ENCODE measurements around the gene GALNT2. TPM values are rescaled to one million over a fixed set of nuclear protein-coding genes. Genes with fewer than 3 reads are reported as not detected.
A peak's percentile ranks its signal among the peaks of the same experiment; 100 is the strongest.

Gene GALNT2
- total RNA-seq, 1 experiment from 2014 or later, result 114 TPM

GRCh38 chr1:230113593-230114236 is 46.7 kb downstream of the GALNT2 start:
- DNase-seq (ENCODE audit: unreplicated experiment), result peak; percentile 98
- Mint-ChIP-seq H3K4me3 (ENCODE audit: unreplicated experiment) (peak overlapping the region; percentile 62), H3K36me3 (ENCODE audit: insufficient read depth, unreplicated experiment) (peaks cover 21% of the 10 kb centered on the region), H3K27ac (ENCODE audit: low read depth, unreplicated experiment) (peak overlapping the region; percentile 98), H3K4me1 (ENCODE audit: insufficient read depth, unreplicated experiment) (peaks cover 47% of the 10 kb centered on the region), H3K9me3 (ENCODE audit: unreplicated experiment) (no peaks in the 10 kb centered on the region), H3K27me3 (ENCODE audit: insufficient read depth, unreplicated experiment) (no peaks in the 10 kb centered on the region)
- no peak for TF ChIP-seq CTCF (IDR thresholded peaks at IDR 0.05; ENCODE audit: unreplicated experiment)
- BruUV-seq (replicated peaks), result no TSS peak
- POLR2A ChIA-PET, result interaction anchor here (0.6 to 5.7 kb wide), 14 partner anchors 9 to 452 kb away, joined by 3 to 57 read pairs (median 6); no protein-coding TSS in a partner anchor
- intact Hi-C loops (cut with micrococcal nuclease), result no loop called here
- CTCF ChIA-PET, result interaction anchor here (0.5 to 2.2 kb wide), 16 partner anchors 9 to 631 kb away, joined by 3 to 16 read pairs (median 3); no protein-coding TSS in a partner anchor

- peaks cover 21% of the 10 kb centered on the region for H3K36me3 Mint-ChIP-seq (ENCODE audit: insufficient read depth, unreplicated experiment)
- no peak for TF ChIP-seq CTCF (IDR thresholded peaks at IDR 0.05; ENCODE audit: unreplicated experiment)
- DNase-seq (ENCODE audit: unreplicated experiment), result no peak
- ChIA-PET CTCF (interaction anchor here (0.6 to 2.2 kb wide), 13 partner anchors 8 to 453 kb away, joined by 3 to 16 read pairs (median 4); no protein-coding TSS in a partner anchor), POLR2A (interaction anchor here (0.6 to 5.7 kb wide), 13 partner anchors 8 to 227 kb away, joined by 3 to 57 read pairs (median 6); no protein-coding TSS in a partner anchor)
- H3K4me1 Mint-ChIP-seq (ENCODE audit: insufficient read depth, unreplicated experiment), result peaks cover 47% of the 10 kb centered on the region
- intact Hi-C loops (cut with micrococcal nuclease), result no loop called here
- TSS peak; percentile 80 for BruUV-seq (replicated peaks)
- H3K27ac Mint-ChIP-seq (ENCODE audit: low read depth, unreplicated experiment), result peak overlapping the region; percentile 98
- H3K9me3 Mint-ChIP-seq (ENCODE audit: unreplicated experiment), result no peaks in the 10 kb centered on the region
- peak overlapping the region; percentile 62 for H3K4me3 Mint-ChIP-seq (ENCODE audit: unreplicated experiment)
- no peaks in the 10 kb centered on the region for H3K27me3 Mint-ChIP-seq (ENCODE audit: insufficient read depth, unreplicated experiment)
These were observed 47.2 kb downstream of the GALNT2 start for GRCh38 chr1:230114237-230114651.

- intact Hi-C loops (cut with micrococcal nuclease), result no loop called here
- no peaks in the 10 kb centered on the region for H3K27me3 Mint-ChIP-seq (ENCODE audit: insufficient read depth, unreplicated experiment)
- no TSS peak for BruUV-seq (replicated peaks)
- H3K27ac Mint-ChIP-seq (ENCODE audit: low read depth, unreplicated experiment), result no peak overlapping the region
- CTCF ChIA-PET, result interaction anchor here (0.9 kb wide), 1 partner anchor 13 kb away, joined by 5 read pairs; no protein-coding TSS in a partner anchor
- DNase-seq (ENCODE audit: unreplicated experiment), result no peak
- no peak for TF ChIP-seq CTCF (IDR thresholded peaks at IDR 0.05; ENCODE audit: unreplicated experiment)
- H3K36me3 Mint-ChIP-seq (ENCODE audit: insufficient read depth, unreplicated experiment), result peaks cover 31% of the 10 kb centered on the region
- no peaks in the 10 kb centered on the region for H3K9me3 Mint-ChIP-seq (ENCODE audit: unreplicated experiment)
- H3K4me3 Mint-ChIP-seq (ENCODE audit: unreplicated experiment), result no peak overlapping the region
- H3K4me1 Mint-ChIP-seq (ENCODE audit: insufficient read depth, unreplicated experiment), result peaks cover 49% of the 10 kb centered on the region
- POLR2A ChIA-PET, result interaction anchor here (5.7 kb wide), 1 partner anchor 13 kb away, joined by 57 read pairs; no protein-coding TSS in a partner anchor
These were observed 50.7 kb downstream of the GALNT2 start for GRCh38 chr1:230117694-230118093.

GRCh38 chr1:230119340-230119739 is 52.3 kb downstream of the GALNT2 start:
- Mint-ChIP-seq H3K27ac (ENCODE audit: low read depth, unreplicated experiment) (no peak overlapping the region), H3K27me3 (ENCODE audit: insufficient read depth, unreplicated experiment) (no peaks in the 10 kb centered on the region), H3K36me3 (ENCODE audit: insufficient read depth, unreplicated experiment) (peaks cover 26% of the 10 kb centered on the region), H3K4me3 (ENCODE audit: unreplicated experiment) (no peak overlapping the region), H3K9me3 (ENCODE audit: unreplicated experiment) (no peaks in the 10 kb centered on the region), H3K4me1 (ENCODE audit: insufficient read depth, unreplicated experiment) (peaks cover 47% of the 10 kb centered on the region)
- intact Hi-C loops (cut with micrococcal nuclease), result no loop called here
- POLR2A ChIA-PET, result interaction anchor here (0.6 to 0.7 kb wide), 2 partner anchors 20 to 217 kb away, joined by 3 read pairs; no protein-coding TSS in a partner anchor
- DNase-seq (ENCODE audit: unreplicated experiment), result no peak
- BruUV-seq (replicated peaks), result no TSS peak
- CTCF ChIA-PET, result interaction anchor here (1.3 kb wide), 1 partner anchor 9 kb away, joined by 5 read pairs; no protein-coding TSS in a partner anchor
- no peak for TF ChIP-seq CTCF (IDR thresholded peaks at IDR 0.05; ENCODE audit: unreplicated experiment)
